Loucy (cell line): ENCODE data around the gene ALPG.
"Not testable (repeated sequence)": the region's sequence is repeated elsewhere in the genome, so short reads cannot be mapped to it uniquely, and the experiment has no call there.

ENCODE experiments used
- EZH2phosphoT487 ChIP-seq: fragments of 200-600 bp; IDR thresholded peaks from 2 replicates; pipeline ENCODE4 v1.6.1; 2018; ENCODE audit warnings: antibody characterized with exemption, mild to moderate bottlenecking, moderate library complexity, borderline replicate concordance
- TF ChIP-seq, protein P1 (sequence below): fragments of 200-600 bp; sonication (generic); conservative IDR thresholded peaks from 2 replicates; pipeline ENCODE4 v1.5.1; 2014; ENCODE audit warnings: mild to moderate bottlenecking, antibody characterized with exemption, low read length

DNA sequence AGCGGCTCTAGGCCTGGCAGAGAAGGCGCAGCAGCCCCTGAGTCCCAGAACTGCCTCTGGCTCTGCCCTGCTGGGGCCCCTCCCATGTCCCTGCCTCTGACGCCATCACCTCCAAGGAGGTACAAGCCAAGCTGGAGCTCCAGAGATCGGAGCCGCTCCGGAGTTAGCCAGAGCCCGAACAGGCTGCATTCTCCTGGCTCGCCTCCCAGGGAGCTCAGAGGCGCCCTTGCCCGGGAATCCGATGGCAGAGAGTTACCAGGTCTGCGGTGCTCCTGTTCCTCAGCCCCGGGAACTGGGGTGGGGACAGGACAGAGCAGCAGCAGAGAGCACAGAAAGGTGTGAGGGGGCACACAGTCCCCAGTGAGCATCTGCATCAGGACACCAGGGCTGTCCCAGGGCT is 36.4 kb downstream of the ALPG start:
- TF ChIP-seq, protein P1, sequence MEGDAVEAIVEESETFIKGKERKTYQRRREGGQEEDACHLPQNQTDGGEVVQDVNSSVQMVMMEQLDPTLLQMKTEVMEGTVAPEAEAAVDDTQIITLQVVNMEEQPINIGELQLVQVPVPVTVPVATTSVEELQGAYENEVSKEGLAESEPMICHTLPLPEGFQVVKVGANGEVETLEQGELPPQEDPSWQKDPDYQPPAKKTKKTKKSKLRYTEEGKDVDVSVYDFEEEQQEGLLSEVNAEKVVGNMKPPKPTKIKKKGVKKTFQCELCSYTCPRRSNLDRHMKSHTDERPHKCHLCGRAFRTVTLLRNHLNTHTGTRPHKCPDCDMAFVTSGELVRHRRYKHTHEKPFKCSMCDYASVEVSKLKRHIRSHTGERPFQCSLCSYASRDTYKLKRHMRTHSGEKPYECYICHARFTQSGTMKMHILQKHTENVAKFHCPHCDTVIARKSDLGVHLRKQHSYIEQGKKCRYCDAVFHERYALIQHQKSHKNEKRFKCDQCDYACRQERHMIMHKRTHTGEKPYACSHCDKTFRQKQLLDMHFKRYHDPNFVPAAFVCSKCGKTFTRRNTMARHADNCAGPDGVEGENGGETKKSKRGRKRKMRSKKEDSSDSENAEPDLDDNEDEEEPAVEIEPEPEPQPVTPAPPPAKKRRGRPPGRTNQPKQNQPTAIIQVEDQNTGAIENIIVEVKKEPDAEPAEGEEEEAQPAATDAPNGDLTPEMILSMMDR = not testable (repeated sequence)
- TF ChIP-seq EZH2phosphoT487 = not testable (repeated sequence)
